HG03196 (cell line): Measurements from ENCODE around the gene SHC2.

Experiments used
- ATAC-seq: cut with Tn5 transposase; IDR thresholded peaks from one replicate; pipeline ENCODE4 v1.9.1; 2021; ENCODE audit not compliant: unreplicated experiment

The SHC2 gene

GRCh38 chr19:374183-374885 lies 86.5 kb downstream of the SHC2 start:
- no peak for ATAC-seq

DNA sequence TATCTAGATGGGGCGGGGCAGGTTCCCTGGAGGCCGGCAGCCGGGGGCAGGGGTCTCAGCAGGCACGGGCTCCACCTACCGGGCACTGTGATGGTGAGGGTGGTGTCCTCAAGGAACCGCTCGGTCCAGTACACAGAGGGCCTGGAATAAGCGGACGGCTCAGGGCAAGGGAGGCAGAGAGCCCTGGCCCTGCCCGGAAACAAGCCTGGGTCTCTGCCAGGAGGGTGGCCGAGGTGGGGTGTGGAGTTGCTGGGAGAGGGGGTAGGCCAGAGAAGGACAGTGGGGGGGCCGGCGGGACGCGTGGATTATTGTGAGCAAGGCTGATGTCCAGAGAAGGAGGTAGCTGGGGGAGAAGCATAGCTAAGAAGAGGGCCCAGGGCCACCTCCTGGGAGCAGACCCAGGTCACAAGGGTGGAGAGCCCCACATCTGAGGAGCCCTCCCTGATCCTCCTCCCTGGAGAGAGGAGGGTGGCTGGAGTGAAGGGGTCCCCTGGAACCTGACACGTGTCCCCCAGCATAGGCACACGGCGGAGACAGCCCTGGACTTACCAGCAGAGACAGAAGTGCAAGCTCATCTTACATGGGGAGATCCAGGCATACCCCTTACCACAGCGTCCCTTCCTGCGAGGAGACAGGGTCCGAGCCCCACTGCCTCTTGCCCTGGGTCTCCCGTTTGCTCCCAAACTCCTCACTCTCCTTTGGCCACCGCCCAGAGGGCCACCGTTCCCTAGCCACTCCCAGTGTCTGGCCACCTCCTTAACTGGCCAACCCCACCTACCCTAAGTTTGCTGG lies 87.2 kb downstream of the SHC2 start:
- ATAC-seq: no peak

DNA sequence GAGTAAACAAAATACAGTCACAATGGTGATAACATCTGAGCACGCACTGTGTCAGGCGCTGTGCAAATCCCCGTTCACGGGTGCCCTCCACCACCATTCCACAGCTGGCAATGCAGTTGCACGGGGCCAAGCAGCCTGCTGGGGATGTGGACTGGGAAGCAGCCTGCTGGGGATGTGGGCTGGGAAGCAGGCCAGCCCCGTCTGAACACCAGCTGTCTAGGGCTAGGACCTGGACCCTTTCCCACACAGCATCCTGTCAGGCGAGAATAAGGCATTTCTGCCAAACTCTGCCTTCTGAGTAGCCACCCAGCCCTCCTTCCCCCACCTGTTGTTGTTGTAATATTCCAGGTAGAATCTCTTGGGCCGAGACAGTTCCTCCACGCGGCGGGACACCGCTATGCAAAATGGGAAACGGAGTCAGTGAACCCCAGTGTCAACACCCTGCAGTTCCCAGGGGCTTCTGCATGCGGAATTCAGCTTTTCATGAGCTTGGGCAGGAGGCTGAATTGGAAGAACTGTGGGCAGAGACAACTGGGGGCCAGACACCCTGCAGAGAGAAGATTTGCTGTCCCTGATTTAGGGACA lies 88.4 kb downstream of the SHC2 start:
- ATAC-seq: no peak

- ATAC-seq: no peak
These were observed 89.2 kb downstream of the SHC2 start for GRCh38 chr19:371501-372168.

GRCh38 chr19:370641-371330 lies 90.0 kb downstream of the SHC2 start:
- ATAC-seq: no peak

DNA sequence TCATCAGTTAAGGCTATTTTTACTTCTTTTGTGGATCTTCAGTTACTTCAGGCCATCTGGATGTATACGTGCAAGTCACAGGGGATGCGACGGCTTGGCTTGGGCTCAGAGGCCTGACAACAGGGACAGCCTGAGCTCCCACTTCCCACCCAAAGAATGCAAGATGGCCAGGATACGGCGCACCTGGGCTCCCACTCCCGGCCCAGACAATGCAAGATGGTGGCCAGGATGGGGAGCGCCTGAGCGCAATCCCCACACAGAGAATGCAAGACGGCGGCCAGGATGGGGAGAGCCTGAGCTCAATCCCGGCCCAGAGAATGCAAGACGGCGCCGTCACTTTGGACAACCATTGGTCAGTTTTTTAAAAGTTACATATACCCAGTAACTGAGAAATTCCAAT lies 91.0 kb downstream of the SHC2 start:
- no peak for ATAC-seq

DNA sequence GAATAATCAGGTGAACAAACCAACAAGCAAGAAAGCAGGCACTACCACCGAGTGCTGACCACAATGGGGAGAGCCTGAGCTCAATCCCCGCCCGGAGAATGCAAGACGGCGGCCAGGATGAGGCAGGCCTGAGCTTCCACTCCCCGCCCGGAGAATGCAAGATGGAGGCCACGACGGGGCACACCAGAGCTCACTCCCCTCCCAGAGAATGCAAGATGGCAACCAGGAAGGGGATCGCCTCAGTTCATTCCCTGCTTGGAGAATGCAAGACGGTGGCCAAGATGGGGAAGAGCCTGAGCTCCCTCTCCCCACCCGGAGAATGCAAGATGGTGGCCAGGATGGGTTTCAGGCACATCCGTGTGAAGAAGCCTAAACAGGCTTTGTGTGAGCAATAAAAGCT lies 91.6 kb downstream of the SHC2 start:
- ATAC-seq: no peak

- no peak for ATAC-seq
These were observed 92.2 kb downstream of the SHC2 start for GRCh38 chr19:368630-369024.

- ATAC-seq: no peak
These were observed 92.7 kb downstream of the SHC2 start for GRCh38 chr19:367963-368629.

GRCh38 chr19:367561-367960 lies 93.3 kb downstream of the SHC2 start:
- ATAC-seq: no peak

DNA sequence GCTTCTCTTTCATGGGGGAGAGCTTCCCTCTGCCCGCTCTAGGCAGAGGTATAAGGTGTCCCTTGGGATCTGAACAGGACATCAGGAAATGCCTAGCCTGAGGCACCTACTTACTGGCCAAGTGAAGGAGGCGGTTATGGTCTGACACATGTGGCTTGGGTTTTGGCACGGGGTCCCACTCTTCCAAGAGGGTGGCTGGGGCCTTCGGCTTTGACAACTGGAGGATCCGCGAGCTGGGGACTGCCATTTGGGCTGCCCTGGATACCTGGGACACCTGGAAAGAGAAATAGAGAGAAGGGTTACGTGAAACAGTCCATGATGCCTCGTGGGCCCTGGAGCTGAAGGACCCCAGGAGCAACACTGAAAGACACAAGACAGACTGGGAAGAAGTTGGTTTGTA lies 93.9 kb downstream of the SHC2 start:
- ATAC-seq: no peak
